Stimulated activated CD8-positive, alpha-beta memory T cell treated with anti-CD3 and anti-CD28 coated beads, Interleukin-7, amount 100 ng/mL, for 24 hours (primary cell): ENCODE data around the gene USP3.
"Not testable (repeated sequence)": the region's sequence is repeated elsewhere in the genome, so short reads cannot be mapped to it uniquely, and the experiment has no call there.

Experiments used
- DNase-seq: peaks from one replicate; pipeline ENCODE4 v3.0.0-alpha.2; 2020; ENCODE audit warnings: low read depth

USP3 gene

GRCh38 chr15:63610209-63610841, 105.9 kb downstream of the USP3 start:
- DNase-seq, result peak; percentile 46

DNA sequence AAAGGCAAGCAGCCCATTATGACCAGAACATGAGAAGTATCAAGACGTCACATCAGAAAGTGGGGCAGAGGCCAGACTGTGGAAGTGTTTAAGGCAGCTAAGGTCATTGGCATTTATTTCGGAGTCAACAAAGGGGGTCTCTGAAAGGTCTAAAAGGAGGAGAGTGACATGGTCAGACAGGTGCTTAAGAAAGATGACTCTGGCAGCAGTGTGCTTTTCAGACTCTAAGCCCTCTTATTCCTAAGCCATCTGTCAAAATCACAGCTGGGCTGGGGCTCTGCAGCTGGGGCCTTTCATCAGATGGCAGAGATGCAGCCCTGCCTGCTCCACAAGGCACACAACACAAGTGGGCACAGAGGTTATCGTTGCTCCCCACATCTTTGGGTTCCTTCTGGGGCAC, 106.8 kb downstream of the USP3 start:
- no peak for DNase-seq

GRCh38 chr15:63612300-63612699, 107.9 kb downstream of the USP3 start:
- no peak for DNase-seq

DNA sequence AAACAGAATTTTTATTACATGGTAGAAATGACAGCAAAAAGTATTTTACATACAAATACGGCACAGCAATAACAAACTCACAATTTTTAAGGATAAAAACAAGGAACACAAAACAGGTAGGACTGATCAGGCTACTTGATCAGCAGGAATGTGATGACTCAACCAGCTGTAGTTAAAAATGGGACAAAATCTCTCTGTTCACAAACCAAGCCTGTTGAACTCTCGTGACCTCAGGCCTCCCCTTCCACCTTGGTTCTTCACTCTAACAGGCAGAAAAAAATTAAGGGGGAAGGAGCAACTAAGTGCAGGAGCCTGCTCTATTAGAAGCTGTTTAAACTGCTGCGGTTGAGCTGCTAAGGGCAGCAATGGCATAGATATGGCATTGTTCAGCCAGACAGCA, 111.5 kb downstream of the USP3 start:
- no peak for DNase-seq

DNA sequence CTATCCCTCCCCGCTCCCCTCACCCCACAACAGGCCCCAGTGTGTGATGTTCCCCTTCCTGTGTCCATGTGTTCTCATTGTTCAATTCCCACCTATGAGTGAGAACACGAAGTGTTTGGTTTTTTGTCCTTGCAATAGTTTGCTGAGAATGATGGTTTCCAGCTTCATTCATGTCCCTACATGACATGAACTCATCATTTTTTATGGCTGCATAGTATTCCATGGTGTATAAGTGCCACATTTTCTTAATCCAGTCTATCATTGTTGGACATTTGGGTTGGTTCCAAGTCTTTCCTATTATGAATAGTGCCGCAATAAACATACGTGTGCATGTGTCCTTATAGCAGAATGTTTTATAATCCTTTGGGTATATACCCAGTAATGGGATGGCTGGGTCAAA, 112.8 kb downstream of the USP3 start:
- not testable (repeated sequence) for DNase-seq

- DNase-seq, result not testable (repeated sequence)
Measured at GRCh38 chr15:63617627-63618026, 113.2 kb downstream of the USP3 start.

DNA sequence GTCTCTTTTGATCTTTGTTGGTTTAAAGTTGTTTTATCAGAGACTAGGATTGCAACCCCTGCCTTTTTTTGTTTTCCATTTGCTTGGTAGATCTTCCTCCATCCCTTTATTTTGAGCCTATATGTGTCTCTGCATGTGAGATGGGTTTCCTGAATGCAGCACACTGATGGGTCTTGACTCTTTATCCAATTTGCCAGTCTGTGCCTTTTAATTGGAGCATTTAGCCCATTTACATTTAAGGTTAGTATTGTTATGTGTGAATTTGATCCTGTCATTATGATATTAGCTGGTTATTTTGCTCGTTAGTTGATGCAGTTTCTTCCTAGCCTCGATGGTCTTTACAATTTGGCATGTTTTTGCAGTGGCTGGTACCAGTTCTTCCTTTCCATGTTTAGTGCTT, 116.4 kb downstream of the USP3 start:
- not testable (repeated sequence) for DNase-seq

- no peak for DNase-seq
Measured at GRCh38 chr15:63623232-63623969, 119.0 kb downstream of the USP3 start.

- DNase-seq, result no peak
Measured at GRCh38 chr15:63626955-63627354, 122.6 kb downstream of the USP3 start.

DNA sequence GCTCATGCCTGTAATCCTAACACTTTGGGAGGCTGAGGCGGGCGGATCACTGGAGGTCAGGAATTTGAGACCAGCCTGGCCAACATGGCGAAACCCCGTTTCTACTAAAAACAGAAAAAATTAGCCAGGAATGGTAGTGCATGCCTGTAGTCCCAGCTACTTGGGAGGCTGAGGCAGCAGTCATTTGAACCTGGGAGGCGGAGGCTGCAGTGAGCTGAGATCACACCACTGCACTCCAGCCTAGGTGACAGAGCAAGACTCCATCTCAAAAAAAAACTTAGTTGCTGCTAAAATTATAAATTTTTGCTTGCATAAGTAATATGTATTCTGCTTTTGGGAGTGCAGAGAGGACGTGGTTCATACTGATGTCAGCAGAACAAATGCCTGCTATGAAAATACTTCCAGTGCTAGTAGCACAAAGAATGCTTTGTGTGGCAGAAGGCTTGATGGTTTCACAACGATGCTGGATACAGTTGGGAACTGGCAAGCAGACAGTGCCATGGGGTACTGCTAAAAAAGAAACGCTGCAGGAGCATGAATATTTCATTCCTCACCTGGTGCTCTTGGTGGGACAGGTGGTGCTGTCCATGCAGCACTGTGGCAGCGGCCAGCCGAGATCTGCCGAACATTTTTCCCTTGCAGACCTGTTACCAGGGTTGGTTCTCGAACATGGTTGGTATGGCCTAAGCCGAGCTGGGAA, 123.9 kb downstream of the USP3 start:
- DNase-seq, result no peak

- no peak for DNase-seq
Measured at GRCh38 chr15:63630036-63630751, 125.8 kb downstream of the USP3 start.

GRCh38 chr15:63633312-63633711, 128.9 kb downstream of the USP3 start:
- DNase-seq, result no peak

GRCh38 chr15:63634154-63634553, 129.8 kb downstream of the USP3 start:
- DNase-seq, result no peak

GRCh38 chr15:63636518-63637061, 132.2 kb downstream of the USP3 start:
- no peak for DNase-seq

GRCh38 chr15:63638839-63639238, 134.4 kb downstream of the USP3 start:
- DNase-seq, result no peak

GRCh38 chr15:63640146-63640545, 135.8 kb downstream of the USP3 start:
- no peak for DNase-seq
